Stimulated activated naive CD8-positive, alpha-beta T cell treated with anti-CD3 and anti-CD28 coated beads, Interleukin-15, Interleukin-2, amounts not matched to agents 100 ng/mL and 50 ng/mL, for 24 hours (primary cell): Measurements from ENCODE around the gene GALNTL6.

Source experiments
- H3K27ac Mint-ChIP-seq: one replicate; pipeline ENCODE4 v1.8.0; 2021; ENCODE audit warnings: mild to moderate bottlenecking, mixed read lengths
- H3K27me3 Mint-ChIP-seq: one replicate; pipeline ENCODE4 v1.8.0; 2021; ENCODE audit warnings: mixed read lengths
- H3K36me3 Mint-ChIP-seq: one replicate; pipeline ENCODE4 v1.8.0; 2021; ENCODE audit warnings: low read depth, mixed read lengths
- H3K4me1 Mint-ChIP-seq: one replicate; pipeline ENCODE4 v1.8.0; 2021; ENCODE audit warnings: low read depth, mixed read lengths
- H3K4me3 Mint-ChIP-seq: one replicate; pipeline ENCODE4 v1.8.0; 2021; ENCODE audit warnings: mild to moderate bottlenecking, mixed read lengths
- H3K9me3 Mint-ChIP-seq: one replicate; pipeline ENCODE4 v1.8.0; 2021; ENCODE audit warnings: mixed read lengths

The GALNTL6 gene

GRCh38 chr4:172207886-172208285, 394.7 kb downstream of the GALNTL6 start:
- Mint-ChIP-seq H3K9me3 (peaks cover 5% of the 10 kb centered on the region), H3K36me3 (no peaks in the 10 kb centered on the region), H3K27me3 (no peaks in the 10 kb centered on the region), H3K27ac (no peak overlapping the region), H3K4me3 (no peak overlapping the region), H3K4me1 (no peaks in the 10 kb centered on the region)

GRCh38 chr4:172220679-172221078, 407.5 kb downstream of the GALNTL6 start:
- Mint-ChIP-seq H3K27ac (no peak overlapping the region), H3K27me3 (no peaks in the 10 kb centered on the region), H3K9me3 (no peaks in the 10 kb centered on the region), H3K4me1 (no peaks in the 10 kb centered on the region), H3K36me3 (no peaks in the 10 kb centered on the region), H3K4me3 (no peak overlapping the region)

GRCh38 chr4:172225457-172225856, 412.3 kb downstream of the GALNTL6 start:
- H3K4me3 Mint-ChIP-seq = no peak overlapping the region
- H3K27ac Mint-ChIP-seq = no peak overlapping the region

GRCh38 chr4:172232966-172233365, 419.8 kb downstream of the GALNTL6 start:
- H3K27ac Mint-ChIP-seq = no peak overlapping the region
- H3K4me1 Mint-ChIP-seq = no peaks in the 10 kb centered on the region
- H3K27me3 Mint-ChIP-seq = no peaks in the 10 kb centered on the region

More at GRCh38 chr4:172225457-172225856, 412.3 kb downstream of the GALNTL6 start:
- Mint-ChIP-seq H3K9me3 (peaks cover 7% of the 10 kb centered on the region), H3K4me1 (no peaks in the 10 kb centered on the region), H3K27me3 (no peaks in the 10 kb centered on the region), H3K36me3 (no peaks in the 10 kb centered on the region)

GRCh38 chr4:172243551-172243950, 430.3 kb downstream of the GALNTL6 start:
- Mint-ChIP-seq H3K9me3 (peaks cover 8% of the 10 kb centered on the region), H3K4me3 (no peak overlapping the region), H3K36me3 (no peaks in the 10 kb centered on the region), H3K27ac (no peak overlapping the region), H3K4me1 (no peaks in the 10 kb centered on the region), H3K27me3 (no peaks in the 10 kb centered on the region)

More at GRCh38 chr4:172232966-172233365, 419.8 kb downstream of the GALNTL6 start:
- Mint-ChIP-seq H3K9me3 (peaks cover 7% of the 10 kb centered on the region), H3K4me3 (no peak overlapping the region), H3K36me3 (no peaks in the 10 kb centered on the region)

GRCh38 chr4:172245516-172245915, 432.3 kb downstream of the GALNTL6 start:
- Mint-ChIP-seq H3K27ac (no peak overlapping the region), H3K27me3 (no peaks in the 10 kb centered on the region), H3K4me3 (no peak overlapping the region), H3K9me3 (peaks cover 7% of the 10 kb centered on the region), H3K4me1 (no peaks in the 10 kb centered on the region), H3K36me3 (no peaks in the 10 kb centered on the region)

- peaks cover 10% of the 10 kb centered on the region for H3K9me3 Mint-ChIP-seq
- no peak overlapping the region for H3K4me3 Mint-ChIP-seq
- H3K36me3 Mint-ChIP-seq = no peaks in the 10 kb centered on the region
- H3K27me3 Mint-ChIP-seq = no peaks in the 10 kb centered on the region
- H3K27ac Mint-ChIP-seq = no peak overlapping the region
- no peaks in the 10 kb centered on the region for H3K4me1 Mint-ChIP-seq
These were observed 440.2 kb downstream of the GALNTL6 start for GRCh38 chr4:172253409-172253808.

GRCh38 chr4:172256820-172257219, 443.6 kb downstream of the GALNTL6 start:
- no peaks in the 10 kb centered on the region for H3K36me3 Mint-ChIP-seq
- no peak overlapping the region for H3K27ac Mint-ChIP-seq
- H3K4me3 Mint-ChIP-seq = no peak overlapping the region
- H3K4me1 Mint-ChIP-seq = no peaks in the 10 kb centered on the region
- H3K9me3 Mint-ChIP-seq = no peaks in the 10 kb centered on the region
- H3K27me3 Mint-ChIP-seq = no peaks in the 10 kb centered on the region

- Mint-ChIP-seq H3K27ac (no peak overlapping the region), H3K4me3 (no peak overlapping the region), H3K36me3 (no peaks in the 10 kb centered on the region), H3K4me1 (no peaks in the 10 kb centered on the region), H3K27me3 (no peaks in the 10 kb centered on the region), H3K9me3 (peaks cover 5% of the 10 kb centered on the region)
These were observed 457.2 kb downstream of the GALNTL6 start for GRCh38 chr4:172270397-172270796.

GRCh38 chr4:172287117-172287516, 473.9 kb downstream of the GALNTL6 start:
- no peaks in the 10 kb centered on the region for H3K36me3 Mint-ChIP-seq
- H3K4me1 Mint-ChIP-seq = no peaks in the 10 kb centered on the region
- peaks cover 4% of the 10 kb centered on the region for H3K9me3 Mint-ChIP-seq
- H3K4me3 Mint-ChIP-seq = no peak overlapping the region
- no peak overlapping the region for H3K27ac Mint-ChIP-seq
- no peaks in the 10 kb centered on the region for H3K27me3 Mint-ChIP-seq

GRCh38 chr4:172305698-172306097, 492.5 kb downstream of the GALNTL6 start:
- peaks cover 9% of the 10 kb centered on the region for H3K9me3 Mint-ChIP-seq
- no peak overlapping the region for H3K4me3 Mint-ChIP-seq
- no peaks in the 10 kb centered on the region for H3K36me3 Mint-ChIP-seq
- H3K4me1 Mint-ChIP-seq = no peaks in the 10 kb centered on the region
- no peaks in the 10 kb centered on the region for H3K27me3 Mint-ChIP-seq
- H3K27ac Mint-ChIP-seq = no peak overlapping the region

GRCh38 chr4:172308078-172308477, 494.9 kb downstream of the GALNTL6 start:
- H3K4me3 Mint-ChIP-seq = no peak overlapping the region
- H3K27me3 Mint-ChIP-seq = no peaks in the 10 kb centered on the region
- H3K4me1 Mint-ChIP-seq = no peaks in the 10 kb centered on the region
- H3K27ac Mint-ChIP-seq = no peak overlapping the region
- H3K9me3 Mint-ChIP-seq = peaks cover 5% of the 10 kb centered on the region
- H3K36me3 Mint-ChIP-seq = no peaks in the 10 kb centered on the region

- Mint-ChIP-seq H3K27ac (no peak overlapping the region), H3K4me3 (no peak overlapping the region), H3K4me1 (no peaks in the 10 kb centered on the region), H3K36me3 (no peaks in the 10 kb centered on the region), H3K9me3 (no peaks in the 10 kb centered on the region), H3K27me3 (no peaks in the 10 kb centered on the region)
These were observed 498.5 kb downstream of the GALNTL6 start for GRCh38 chr4:172311682-172312081.

- Mint-ChIP-seq H3K4me1 (no peaks in the 10 kb centered on the region), H3K9me3 (peaks cover 13% of the 10 kb centered on the region), H3K36me3 (no peaks in the 10 kb centered on the region), H3K27ac (no peak overlapping the region), H3K27me3 (no peaks in the 10 kb centered on the region), H3K4me3 (no peak overlapping the region)
These were observed 510.1 kb downstream of the GALNTL6 start for GRCh38 chr4:172323288-172323687.

GRCh38 chr4:172344308-172344938, 531.2 kb downstream of the GALNTL6 start:
- Mint-ChIP-seq H3K4me1 (no peaks in the 10 kb centered on the region), H3K4me3 (no peak overlapping the region), H3K27ac (no peak overlapping the region), H3K27me3 (no peaks in the 10 kb centered on the region), H3K9me3 (no peaks in the 10 kb centered on the region), H3K36me3 (no peaks in the 10 kb centered on the region)

- no peaks in the 10 kb centered on the region for H3K9me3 Mint-ChIP-seq
- H3K4me1 Mint-ChIP-seq = no peaks in the 10 kb centered on the region
- no peak overlapping the region for H3K4me3 Mint-ChIP-seq
These were observed 535.2 kb downstream of the GALNTL6 start for GRCh38 chr4:172348426-172348825.

More at GRCh38 chr4:172348426-172348825, 535.2 kb downstream of the GALNTL6 start:
- Mint-ChIP-seq H3K36me3 (no peaks in the 10 kb centered on the region), H3K27ac (no peak overlapping the region), H3K27me3 (no peaks in the 10 kb centered on the region)
